ENCODE data around the gene MCF2L. TPM values are rescaled to one million over a fixed set of nuclear protein-coding genes. Genes with fewer than 3 reads are reported as not detected.

MCF2L gene
- total RNA-seq, 1 experiment from 2014 or later = 5.9 TPM

DNA sequence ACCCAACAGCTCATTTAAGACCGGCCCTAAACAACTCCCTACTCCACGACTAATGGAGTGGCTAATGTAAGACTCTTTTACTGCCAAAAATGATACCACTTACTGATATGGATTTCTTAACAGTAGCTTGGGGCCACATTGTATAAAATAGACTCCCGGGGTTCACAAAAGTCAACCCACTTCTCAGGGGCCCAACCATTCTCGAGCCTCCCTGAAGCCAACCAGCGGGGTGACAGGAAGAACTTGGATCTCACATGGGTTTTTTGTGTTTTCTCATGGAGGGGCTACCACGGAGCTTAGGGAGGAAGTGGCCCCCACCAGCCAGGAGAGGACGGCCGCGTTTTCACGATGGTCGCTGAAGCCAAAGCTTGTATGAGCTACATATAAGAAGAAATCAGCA lies 8.1 kb downstream of the MCF2L start:
- ChIA-PET POLR2A (ENCODE audit: unreplicated experiment) (no interaction called here), CTCF (no interaction called here)
- Histone ChIP-seq H3K4me2 (ENCODE audit: low read length) (no peak overlapping the region), H3K27me3 (ENCODE audit: low read length) (no peaks in the 10 kb centered on the region), H3K27ac (ENCODE audit: low read length) (no peak overlapping the region), H4K20me1 (ENCODE audit: low read length) (no peaks in the 10 kb centered on the region), H3K36me3 (ENCODE audit: low read depth, low read length) (no peaks in the 10 kb centered on the region), H3K9ac (ENCODE audit: low read length) (no peak overlapping the region), H3K9me3 (ENCODE audit: low read length) (no peaks in the 10 kb centered on the region), H3F3A (ENCODE audit: low read length, unreplicated experiment) (no peaks in the 10 kb centered on the region), H2AFZ (ENCODE audit: low read length) (no peak overlapping the region), H3K4me1 (ENCODE audit: insufficient read depth, low read length) (no peaks in the 10 kb centered on the region), H3K4me3 (ENCODE audit: low read length) (no peak overlapping the region), H3K79me2 (ENCODE audit: low read length) (no peaks in the 10 kb centered on the region), H3K9me2 (replicated peaks; ENCODE audit: low read length) (no peaks in the 10 kb centered on the region)
- intact Hi-C loops (cut with micrococcal nuclease) = no loop called here
- TF ChIP-seq, protein P1, sequence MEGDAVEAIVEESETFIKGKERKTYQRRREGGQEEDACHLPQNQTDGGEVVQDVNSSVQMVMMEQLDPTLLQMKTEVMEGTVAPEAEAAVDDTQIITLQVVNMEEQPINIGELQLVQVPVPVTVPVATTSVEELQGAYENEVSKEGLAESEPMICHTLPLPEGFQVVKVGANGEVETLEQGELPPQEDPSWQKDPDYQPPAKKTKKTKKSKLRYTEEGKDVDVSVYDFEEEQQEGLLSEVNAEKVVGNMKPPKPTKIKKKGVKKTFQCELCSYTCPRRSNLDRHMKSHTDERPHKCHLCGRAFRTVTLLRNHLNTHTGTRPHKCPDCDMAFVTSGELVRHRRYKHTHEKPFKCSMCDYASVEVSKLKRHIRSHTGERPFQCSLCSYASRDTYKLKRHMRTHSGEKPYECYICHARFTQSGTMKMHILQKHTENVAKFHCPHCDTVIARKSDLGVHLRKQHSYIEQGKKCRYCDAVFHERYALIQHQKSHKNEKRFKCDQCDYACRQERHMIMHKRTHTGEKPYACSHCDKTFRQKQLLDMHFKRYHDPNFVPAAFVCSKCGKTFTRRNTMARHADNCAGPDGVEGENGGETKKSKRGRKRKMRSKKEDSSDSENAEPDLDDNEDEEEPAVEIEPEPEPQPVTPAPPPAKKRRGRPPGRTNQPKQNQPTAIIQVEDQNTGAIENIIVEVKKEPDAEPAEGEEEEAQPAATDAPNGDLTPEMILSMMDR (conservative IDR thresholded peaks at IDR 0.05; ENCODE audit: low read depth, low read length) = no peak
- TF ChIP-seq EZH2phosphoT487 (IDR thresholded peaks at IDR 0.05; ENCODE audit: borderline replicate concordance, low read length) (no peak), EZH2 (IDR thresholded peaks at IDR 0.05; ENCODE audit: low read length, unreplicated experiment) (no peak)
- ATAC-seq = no peak
- no TSS peak for BruUV-seq (replicated peaks)
- no peak for DNase-seq

DNA sequence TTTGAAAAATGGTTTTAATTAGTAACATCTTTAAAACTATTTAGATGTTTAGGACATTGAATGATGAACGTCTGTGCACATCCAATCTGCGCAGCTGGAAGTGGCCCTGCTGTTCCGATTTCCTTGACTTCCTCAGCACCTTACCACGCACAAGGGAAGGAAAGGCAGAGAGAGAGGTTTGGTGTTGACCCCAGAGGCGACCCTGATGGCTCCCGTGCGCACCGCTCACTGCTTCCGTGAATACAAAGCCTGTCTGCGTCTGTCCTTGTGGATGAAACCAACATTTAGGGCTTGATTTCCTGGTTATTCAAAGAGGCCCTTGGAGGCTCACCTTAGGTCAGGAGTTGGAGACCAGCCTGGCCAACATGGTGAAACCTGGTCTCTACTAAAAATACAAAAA lies 8.5 kb downstream of the MCF2L start:
- Histone ChIP-seq H4K20me1 (ENCODE audit: low read length) (no peaks in the 10 kb centered on the region), H3K4me2 (ENCODE audit: low read length) (no peak overlapping the region), H3F3A (ENCODE audit: low read length, unreplicated experiment) (no peaks in the 10 kb centered on the region), H3K79me2 (ENCODE audit: low read length) (no peaks in the 10 kb centered on the region), H3K9ac (ENCODE audit: low read length) (no peak overlapping the region), H3K4me3 (ENCODE audit: low read length) (no peak overlapping the region), H3K4me1 (ENCODE audit: insufficient read depth, low read length) (no peaks in the 10 kb centered on the region), H3K36me3 (ENCODE audit: low read depth, low read length) (no peaks in the 10 kb centered on the region), H2AFZ (ENCODE audit: low read length) (no peak overlapping the region), H3K9me2 (replicated peaks; ENCODE audit: low read length) (no peaks in the 10 kb centered on the region), H3K27me3 (ENCODE audit: low read length) (no peaks in the 10 kb centered on the region), H3K27ac (ENCODE audit: low read length) (no peak overlapping the region), H3K9me3 (ENCODE audit: low read length) (no peaks in the 10 kb centered on the region)
- no peak for ATAC-seq
- intact Hi-C loops (cut with micrococcal nuclease) = no loop called here
- TF ChIP-seq EZH2phosphoT487 (IDR thresholded peaks at IDR 0.05; ENCODE audit: borderline replicate concordance, low read length) (no peak), EZH2 (IDR thresholded peaks at IDR 0.05; ENCODE audit: low read length, unreplicated experiment) (no peak)
- TF ChIP-seq, protein P1 (conservative IDR thresholded peaks at IDR 0.05; ENCODE audit: low read depth, low read length) = no peak
- POLR2A ChIA-PET (ENCODE audit: unreplicated experiment) = no interaction called here
- CTCF ChIA-PET = no interaction called here
- BruUV-seq (replicated peaks) = no TSS peak
- no peak for DNase-seq

DNA sequence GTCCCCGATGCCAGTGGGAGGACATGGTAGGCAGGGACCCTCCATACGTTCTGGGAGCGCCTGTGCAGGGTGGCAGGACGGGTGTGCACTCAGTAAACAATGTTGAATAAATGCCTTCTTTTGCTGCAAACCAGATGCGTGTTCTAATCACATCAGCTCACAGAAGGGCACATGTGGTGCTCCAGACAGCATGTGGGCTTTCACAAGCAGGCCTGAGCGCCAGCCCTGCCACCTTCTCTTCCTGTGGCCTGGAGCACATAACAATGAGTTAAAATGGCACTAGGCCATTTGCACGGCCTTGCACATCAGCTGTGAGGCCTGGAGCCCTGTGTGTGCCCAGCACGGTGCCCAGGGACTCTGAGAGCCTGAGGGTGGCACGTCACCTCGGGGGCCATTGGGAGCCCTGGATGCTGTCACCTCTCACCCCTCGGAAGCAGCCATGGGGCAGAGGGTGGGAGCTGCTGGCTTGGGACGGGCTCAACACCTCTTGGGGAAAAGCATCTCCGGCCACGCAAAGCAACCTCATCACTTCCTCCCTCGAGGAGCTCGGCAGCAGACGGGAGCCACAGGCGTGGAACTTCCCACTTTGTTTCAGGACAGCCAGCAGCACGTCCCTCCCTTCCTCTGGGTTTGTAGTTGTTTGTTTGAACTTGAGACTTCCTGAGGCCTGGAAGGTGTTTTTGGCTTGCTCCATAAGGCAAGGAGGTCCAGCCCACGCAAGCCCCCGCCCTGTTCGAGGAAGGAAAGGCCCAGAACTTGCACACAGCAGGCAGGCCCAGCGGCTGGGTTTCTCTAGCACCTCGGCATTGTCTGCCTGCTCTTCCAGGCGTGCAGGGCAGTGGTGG lies 9.8 kb downstream of the MCF2L start:
- H3K36me3 ChIP-seq (ENCODE audit: low read depth, low read length) = no peaks in the 10 kb centered on the region
- no peaks in the 10 kb centered on the region for H3K9me3 ChIP-seq (ENCODE audit: low read length)
- H3K27ac ChIP-seq (ENCODE audit: low read length) = no peak overlapping the region
- ChIA-PET POLR2A (ENCODE audit: unreplicated experiment) (no interaction called here), CTCF (no interaction called here)
- no peak overlapping the region for H3K4me3 ChIP-seq (ENCODE audit: low read length)
- H3K9me2 ChIP-seq (replicated peaks; ENCODE audit: low read length) = no peaks in the 10 kb centered on the region
- no peak overlapping the region for H3K4me2 ChIP-seq (ENCODE audit: low read length)
- no peak for TF ChIP-seq EZH2phosphoT487 (IDR thresholded peaks at IDR 0.05; ENCODE audit: borderline replicate concordance, low read length)
- no peak for TF ChIP-seq EZH2 (IDR thresholded peaks at IDR 0.05; ENCODE audit: low read length, unreplicated experiment)
- TF ChIP-seq, protein P1 (conservative IDR thresholded peaks at IDR 0.05; ENCODE audit: low read depth, low read length) = no peak
- no TSS peak for BruUV-seq (replicated peaks)
- intact Hi-C loops (cut with micrococcal nuclease) = no loop called here
- ATAC-seq = no peak
- no peak overlapping the region for H3K9ac ChIP-seq (ENCODE audit: low read length)
- no peaks in the 10 kb centered on the region for H3K79me2 ChIP-seq (ENCODE audit: low read length)
- no peak overlapping the region for H2AFZ ChIP-seq (ENCODE audit: low read length)
- H4K20me1 ChIP-seq (ENCODE audit: low read length) = no peaks in the 10 kb centered on the region
- H3K4me1 ChIP-seq (ENCODE audit: insufficient read depth, low read length) = no peaks in the 10 kb centered on the region
- no peaks in the 10 kb centered on the region for H3F3A ChIP-seq (ENCODE audit: low read length, unreplicated experiment)
- no peak for DNase-seq
- H3K27me3 ChIP-seq (ENCODE audit: low read length) = no peaks in the 10 kb centered on the region
